Stimulated activated CD8-positive, alpha-beta memory T cell treated with anti-CD3 and anti-CD28 coated beads, Interleukin-4, amount 100 ng/mL, for 24 hours (primary cell): ENCODE data around the gene ZNF670.

Experiments
- DNase-seq: peaks from one replicate; pipeline ENCODE4 v3.0.0-alpha.2; 2020; ENCODE audit warnings: low read depth

ZNF670 gene

GRCh38 chr1:247103859-247104591 is 25.4 kb upstream of the ZNF670 start, which contains the start of gene ZNF669:
Gene ZNF669 (minus strand): TSS chr1:247104356. CDS start chr1:247104199, 157 bp downstream.
- peak; percentile 90 for DNase-seq

GRCh38 chr1:247102381-247102780 is 23.8 kb upstream of the ZNF670 start:
- no peak for DNase-seq

DNA sequence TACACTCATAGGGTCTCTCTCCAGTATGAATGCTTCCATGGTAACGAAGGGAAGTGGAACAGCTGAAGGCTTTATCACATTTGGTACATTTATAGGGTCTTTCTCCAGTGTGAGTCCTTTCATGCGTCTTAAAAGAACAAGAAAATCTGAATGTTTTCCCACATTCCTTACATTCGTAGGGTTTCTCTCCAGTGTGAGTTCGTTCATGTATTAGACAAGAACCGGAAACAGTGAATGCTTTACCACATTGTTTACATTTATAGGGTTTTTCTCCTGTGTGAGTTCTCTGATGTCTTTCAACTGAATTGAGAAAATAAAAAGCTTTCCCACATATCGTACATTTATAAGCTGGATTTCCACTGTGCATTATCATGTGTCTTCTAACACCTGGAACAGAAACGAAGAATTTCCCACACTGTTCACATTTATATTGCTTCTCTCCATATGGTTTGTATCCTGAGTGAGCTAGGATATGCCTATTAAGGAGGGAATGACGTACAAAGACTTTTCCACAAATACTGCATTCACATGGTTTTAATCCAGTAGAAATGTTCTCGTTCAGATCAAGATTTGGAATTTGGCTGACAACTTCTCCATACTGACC is 22.2 kb upstream of the ZNF670 start:
- no peak for DNase-seq

DNA sequence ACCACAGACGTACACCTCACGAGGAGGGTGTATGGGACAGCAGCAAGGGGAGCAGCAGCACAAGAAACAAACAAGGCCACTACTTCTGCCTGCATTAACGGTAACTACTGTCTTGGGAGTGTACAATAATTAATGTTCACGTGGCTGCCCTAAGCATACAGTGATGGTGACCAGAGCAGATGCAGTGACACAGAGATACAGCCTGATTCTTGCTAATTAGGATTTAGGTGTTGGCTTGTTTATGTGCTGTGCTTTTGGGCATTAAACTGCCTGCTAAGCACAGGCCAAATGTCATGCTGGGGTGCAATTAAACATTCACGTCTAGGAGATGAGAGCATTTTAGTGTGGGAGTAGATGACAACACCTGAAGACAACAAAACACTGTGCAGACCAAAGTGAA is 18.3 kb upstream of the ZNF670 start:
- DNase-seq: no peak

- no peak for DNase-seq
Measured at GRCh38 chr1:247096544-247096943, 17.9 kb upstream of the ZNF670 start.

DNA sequence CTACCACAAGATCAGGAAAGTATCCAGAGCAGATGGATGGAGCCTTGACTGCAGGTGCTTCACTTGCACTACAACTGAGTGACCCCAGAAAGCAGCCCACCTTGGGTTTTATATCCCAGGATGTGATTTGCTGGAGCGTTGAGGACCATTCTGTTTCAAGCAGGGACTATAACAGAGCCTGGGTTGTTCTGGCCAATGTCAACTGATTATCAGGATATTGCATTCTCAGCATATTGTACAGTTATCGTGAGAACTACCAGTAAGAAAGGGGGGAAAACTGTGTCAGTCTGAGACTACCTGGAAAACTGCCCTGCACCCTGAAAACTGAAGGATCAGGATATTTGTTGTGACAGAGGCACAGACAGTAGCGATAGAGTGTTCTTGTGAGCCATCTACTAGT is 17.5 kb upstream of the ZNF670 start:
- no peak for DNase-seq

GRCh38 chr1:247090455-247090854 is 11.8 kb upstream of the ZNF670 start:
- no peak for DNase-seq

DNA sequence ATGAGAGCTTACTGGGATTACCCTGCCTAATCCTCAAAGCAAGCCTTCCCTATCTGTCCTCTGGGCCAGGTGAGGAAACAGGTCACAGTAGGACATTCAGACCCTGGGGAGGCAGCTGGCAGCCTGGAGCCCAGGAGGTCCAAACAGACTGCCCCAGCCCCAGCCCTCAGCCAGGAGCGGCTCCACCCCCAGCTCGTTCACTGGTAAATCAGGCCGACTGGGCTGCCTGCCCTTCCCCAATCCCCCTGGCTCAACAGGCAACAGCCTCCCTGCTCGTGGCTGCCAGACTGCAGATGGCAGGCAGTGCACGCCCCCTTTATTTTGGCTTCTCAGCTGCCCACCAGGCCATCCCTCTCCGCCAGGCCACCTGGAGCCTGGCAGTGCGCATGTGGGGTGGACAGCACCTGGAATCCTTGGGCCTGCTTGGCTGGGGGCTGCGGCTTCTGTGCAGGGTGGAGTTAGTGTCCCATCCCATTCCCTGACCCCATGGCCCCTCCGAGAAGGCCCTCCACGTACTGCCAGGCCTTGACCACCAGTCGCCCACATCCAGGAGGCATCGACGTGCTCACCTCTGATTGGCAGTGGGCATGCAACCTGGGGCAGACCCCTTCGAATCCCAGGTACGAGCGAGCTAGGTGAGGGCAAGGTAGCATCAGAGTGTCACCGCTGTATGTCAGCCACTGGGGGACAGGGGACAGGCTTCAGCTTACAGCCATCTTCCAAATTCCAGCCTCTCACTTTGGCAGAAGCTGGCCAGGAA is 11.2 kb upstream of the ZNF670 start:
- DNase-seq: no peak

GRCh38 chr1:247088967-247089366 is 10.4 kb upstream of the ZNF670 start:
- DNase-seq: no peak

DNA sequence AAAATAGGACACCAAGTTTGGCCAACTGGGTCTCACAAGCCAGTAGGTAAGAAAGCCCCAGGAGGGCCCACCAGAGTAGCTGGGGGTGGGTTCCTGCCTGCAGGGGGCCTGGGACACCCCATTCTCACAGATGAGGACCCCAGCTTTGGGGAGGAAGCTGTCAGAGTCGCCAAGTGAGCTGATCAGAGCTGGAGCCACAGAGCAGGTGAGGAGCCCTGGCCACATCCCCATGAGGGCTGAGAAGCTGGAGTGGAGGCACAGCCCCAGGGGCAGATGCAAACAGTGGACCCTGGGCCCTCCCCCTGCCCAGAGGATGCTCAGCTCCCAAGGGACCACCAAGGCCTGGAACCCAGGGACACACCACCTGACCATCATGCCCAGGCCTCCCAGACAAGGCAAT is 8.6 kb upstream of the ZNF670 start:
- no peak for DNase-seq

DNA sequence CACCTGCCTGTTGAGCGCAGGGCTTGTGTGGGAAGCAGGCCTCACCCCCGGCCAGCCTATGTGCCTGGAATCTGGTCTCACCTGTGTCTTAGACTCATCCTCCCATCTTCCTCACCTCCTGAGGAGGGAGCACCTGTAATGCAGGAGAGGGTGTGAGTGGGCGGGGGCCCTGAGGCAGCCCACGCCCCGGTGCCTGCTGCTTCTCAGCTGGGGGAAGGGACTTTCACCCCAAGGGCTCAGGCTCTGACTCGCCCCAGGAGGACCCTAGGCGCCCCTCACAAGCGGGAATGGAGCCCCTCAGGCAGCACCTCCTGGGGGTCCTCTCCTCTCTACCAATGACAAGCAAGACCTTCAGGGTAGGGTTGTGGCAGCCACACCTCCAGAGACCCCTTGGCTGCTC is 6.7 kb upstream of the ZNF670 start:
- DNase-seq: no peak

- DNase-seq: no peak
Measured at GRCh38 chr1:247084771-247085170, 6.2 kb upstream of the ZNF670 start.

GRCh38 chr1:247079141-247079874 is 697 bp upstream of the ZNF670 start:
- no peak for DNase-seq

DNA sequence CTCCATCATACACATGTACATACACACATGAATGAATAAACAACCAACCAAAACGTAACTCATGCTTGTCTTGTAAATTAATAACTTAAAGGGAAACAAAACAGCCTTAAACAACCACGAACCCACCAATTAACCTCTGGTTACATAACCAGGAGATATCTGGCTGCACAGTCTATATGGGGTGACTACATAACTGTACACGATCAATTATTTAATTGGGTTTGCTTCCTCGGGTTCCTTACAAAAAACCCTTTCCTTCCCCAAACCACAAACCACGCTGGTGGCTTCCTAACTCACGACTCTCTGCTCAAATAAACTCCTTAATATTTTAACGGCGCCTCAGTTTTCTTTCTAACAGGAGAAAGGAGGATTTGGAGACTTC is 744 bp downstream of the ZNF670 start:
- DNase-seq: no peak

GRCh38 chr1:247077213-247077612 is 1.4 kb downstream of the ZNF670 start:
- no peak for DNase-seq

- DNase-seq: no peak
Measured at GRCh38 chr1:247070645-247071044, 8.0 kb downstream of the ZNF670 start.

DNA sequence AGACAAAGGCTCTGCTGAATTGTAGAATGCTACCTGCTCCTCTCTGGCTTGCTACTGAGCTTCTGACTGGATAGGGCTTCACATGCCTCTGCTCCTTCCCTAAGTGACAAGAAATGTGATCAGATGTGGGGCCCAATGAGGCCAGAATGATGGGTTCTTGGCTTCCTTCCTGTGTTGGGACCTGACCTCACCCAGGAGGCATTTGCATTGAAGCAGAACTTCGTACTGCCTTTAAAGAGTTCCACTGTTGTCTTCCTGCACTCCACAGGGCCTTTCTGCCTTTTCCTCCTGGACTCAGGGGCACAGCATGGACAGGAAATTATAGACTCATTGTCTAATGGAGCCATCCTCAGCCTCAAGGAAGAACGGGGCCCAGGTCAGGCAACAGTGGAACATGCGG is 14.3 kb downstream of the ZNF670 start:
- DNase-seq: no peak

GRCh38 chr1:247060771-247061170 is 17.8 kb downstream of the ZNF670 start:
- DNase-seq: no peak

DNA sequence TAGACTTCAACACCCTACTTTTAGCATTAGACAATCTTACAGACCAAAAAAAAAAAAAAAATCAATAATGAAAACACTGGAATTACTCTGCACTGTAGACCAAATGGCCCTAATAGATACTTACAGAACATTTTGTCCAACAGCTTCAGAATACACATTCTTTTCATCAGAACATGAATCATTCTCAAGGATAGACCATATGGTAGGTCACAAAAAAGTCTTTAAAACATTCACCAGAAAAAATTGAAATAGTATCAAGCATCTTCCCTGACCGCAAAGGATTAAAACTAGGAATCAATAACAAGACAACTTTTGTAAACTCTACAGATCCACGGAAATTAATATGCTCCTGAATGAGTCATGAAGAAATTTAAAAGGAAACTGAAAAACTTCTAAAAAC is 22.5 kb downstream of the ZNF670 start:
- DNase-seq: no peak

DNA sequence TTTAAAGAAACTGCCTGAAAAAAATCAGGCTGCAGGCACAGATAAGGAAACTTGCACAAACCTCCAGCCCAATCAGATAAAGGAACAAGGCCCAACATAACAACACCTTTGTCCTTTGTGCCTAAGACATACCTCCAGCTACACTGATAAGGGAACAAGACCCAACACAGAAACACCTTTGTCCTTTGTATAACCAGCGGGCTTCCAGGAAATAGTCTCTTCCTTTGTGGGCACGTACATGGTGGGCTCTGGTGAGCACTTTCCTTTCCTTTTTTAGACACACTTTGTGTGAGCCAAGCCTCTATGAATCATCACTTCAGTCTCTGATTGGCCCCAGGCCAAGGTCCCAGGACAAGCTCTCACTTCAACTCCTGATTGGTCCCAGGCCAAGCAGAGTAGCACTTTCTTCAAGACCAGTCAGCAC is 23.6 kb downstream of the ZNF670 start:
- no peak for DNase-seq

DNA sequence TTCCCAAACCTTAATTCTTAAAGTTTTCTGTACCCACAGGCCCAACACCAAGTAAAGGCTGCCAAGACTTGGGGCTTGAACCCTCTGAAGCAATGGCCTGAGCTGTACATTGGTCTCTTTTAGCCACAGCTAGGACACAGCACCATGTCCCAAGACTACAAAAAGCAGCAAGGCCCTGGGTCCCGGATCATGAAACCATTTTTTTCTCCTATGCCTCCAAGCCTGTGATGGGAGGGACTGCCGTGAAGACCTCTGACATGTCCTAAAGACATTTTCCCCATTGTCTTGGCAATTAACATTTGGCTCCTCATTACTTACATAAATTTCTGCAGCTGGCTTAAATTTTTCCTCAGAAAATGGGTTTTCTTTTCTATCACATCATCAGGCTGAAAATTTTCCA is 30.9 kb downstream of the ZNF670 start:
- DNase-seq: no peak

DNA sequence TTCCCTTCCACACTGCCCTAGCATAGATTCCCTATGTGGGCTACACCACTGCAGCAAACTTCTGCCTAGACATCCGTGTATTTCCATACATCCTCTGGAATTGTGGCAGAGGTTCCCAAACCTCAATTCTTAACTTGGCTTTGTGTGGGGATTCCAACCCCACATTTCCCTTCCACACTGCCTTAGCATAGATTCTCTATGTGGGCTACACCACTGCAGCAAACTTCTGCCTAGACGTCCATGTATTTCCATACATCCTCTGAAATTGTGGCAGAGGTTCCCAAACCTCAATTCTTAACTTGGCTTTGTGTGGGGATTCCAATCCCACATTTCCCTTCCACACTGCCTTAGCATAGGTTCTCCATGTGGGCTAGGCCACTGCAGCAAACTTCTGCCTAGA is 31.4 kb downstream of the ZNF670 start:
- no peak for DNase-seq

DNA sequence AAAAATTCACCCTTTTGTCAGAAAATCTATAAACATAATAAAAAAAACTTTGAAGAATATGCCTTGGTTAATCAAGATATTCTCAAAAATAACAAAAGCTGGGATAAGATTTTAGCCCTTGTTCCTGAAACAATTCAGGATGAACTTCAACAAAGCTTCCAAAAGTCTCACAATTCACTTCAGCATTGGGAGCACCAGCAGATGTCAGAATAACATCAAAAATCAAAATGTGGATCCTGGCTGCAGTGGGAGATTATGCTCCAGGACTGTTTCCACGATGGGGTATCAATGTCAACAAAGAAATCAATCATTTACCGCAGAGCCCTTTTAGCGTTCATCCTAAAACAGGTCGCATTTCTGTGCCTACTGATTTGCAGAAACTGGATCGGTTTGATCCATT is 35.2 kb downstream of the ZNF670 start:
- DNase-seq: no peak
